Thyroid gland (tissue), 4 donors: ENCODE measurements around the gene METTL15. TPM values are rescaled to one million over a fixed set of nuclear protein-coding genes. Genes with fewer than 3 reads are reported as not detected.

Experiments used
- DNase-seq, 2 donors: peaks; one replicate each; pipeline ENCODE4 v3.0.0-alpha.2; 2019
- H3K27ac ChIP-seq, 3 donors: fragments of 200-600 bp; sonication (generic); 1 replicate in 2 of 3; 2 replicates in 1 of 3; pipeline ENCODE4 v1.5.1; 2016 to 2019; ENCODE audit warnings: mild to moderate bottlenecking in 1 of 3, moderate library complexity in 1 of 3
- H3K27me3 ChIP-seq: fragments of 200-600 bp; sonication (generic); one replicate; pipeline ENCODE4 v1.5.1; 2019
- H3K36me3 ChIP-seq, 2 donors: fragments of 200-600 bp; sonication (generic); one replicate each; pipeline ENCODE4 v1.5.1; 2016 to 2019
- H3K4me1 ChIP-seq, 2 donors: fragments of 200-600 bp; sonication (generic); one replicate each; pipeline ENCODE4 v1.5.1; 2017 to 2019
- H3K4me3 ChIP-seq, 3 donors: fragments of 200-600 bp; sonication (generic); replicated peaks in 1 of 3; 1 replicate in 2 of 3; 2 replicates in 1 of 3; pipeline ENCODE4 v1.5.1; 2016; ENCODE audit warnings: mild to moderate bottlenecking in 1 of 3
- H3K9me3 ChIP-seq: fragments of 200-600 bp; sonication (generic); one replicate; pipeline ENCODE4 v1.5.1; 2017
- POLR2A ChIP-seq, 2 donors: fragments of 450-650 bp; IDR thresholded peaks; one replicate each; pipeline ENCODE4 v1.6.1; 2017; ENCODE audit warnings: antibody characterized with exemption in 2 of 2, mild to moderate bottlenecking in 2 of 2, moderate library complexity in 1 of 2
- WGBS, 2 donors: methylation state at CpG; one replicate each; pipeline ENCODE4 v1.1.5; 2017; 5-methylcytosine and 5-hydroxymethylcytosine counted together
- intact Hi-C: fragments of 100-400 bp; cut with DNase I; formaldehyde crosslinking; loops from one replicate; pipeline ENCODE4 v1.15.1; 2023
- total RNA-seq, 4 donors: library from RNA; depleted of rRNA; stranded (reverse); fragments of >200 nt; gene quantifications; one replicate each; pipeline ENCODE4 v1.2.3, GENCODE V29; 2016
- TF ChIP-seq, protein P1 (sequence below), 6 experiments: fragments of 200-600 bp in 3 of 6; fragments of 450-650 bp in 3 of 6; sonication (generic) in 3 of 6; IDR thresholded peaks; one replicate each; pipeline ENCODE4 v1.5.1; 2016 to 2019; ENCODE audit warnings: antibody characterized with exemption in 6 of 6, mild to moderate bottlenecking in 2 of 6, inconsistent platforms in 1 of 6, moderate library complexity in 1 of 6

METTL15 gene
- total RNA-seq, 4 donors from 2014 or later: 13.3 to 40.2 (median 23.4) TPM

DNA sequence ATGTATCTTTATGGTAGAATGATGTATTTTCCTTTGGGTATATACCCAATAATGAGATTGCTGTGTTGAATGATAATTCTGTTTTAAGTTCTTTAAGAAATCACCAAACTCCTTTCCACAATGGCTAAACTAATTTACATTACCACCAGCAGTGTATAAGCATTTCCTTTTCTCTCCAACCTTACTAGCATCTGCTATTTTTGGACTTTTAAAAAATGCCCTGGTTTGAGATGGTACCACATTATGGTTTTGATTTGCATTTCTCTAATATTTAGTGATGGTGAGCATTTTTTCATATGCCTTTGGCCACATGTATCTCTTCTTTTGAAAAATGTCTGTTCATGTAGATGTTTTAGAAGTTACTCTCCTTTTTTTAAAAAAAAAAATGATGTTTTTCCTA lies 142.0 kb downstream of the METTL15 start:
- no peak overlapping the region for H3K4me3 ChIP-seq
- no peaks in the 10 kb centered on the region for H3K27me3 ChIP-seq
- H3K27ac ChIP-seq: no peak overlapping the region
- no peaks in the 10 kb centered on the region for H3K4me1 ChIP-seq
- TF ChIP-seq, protein P1, sequence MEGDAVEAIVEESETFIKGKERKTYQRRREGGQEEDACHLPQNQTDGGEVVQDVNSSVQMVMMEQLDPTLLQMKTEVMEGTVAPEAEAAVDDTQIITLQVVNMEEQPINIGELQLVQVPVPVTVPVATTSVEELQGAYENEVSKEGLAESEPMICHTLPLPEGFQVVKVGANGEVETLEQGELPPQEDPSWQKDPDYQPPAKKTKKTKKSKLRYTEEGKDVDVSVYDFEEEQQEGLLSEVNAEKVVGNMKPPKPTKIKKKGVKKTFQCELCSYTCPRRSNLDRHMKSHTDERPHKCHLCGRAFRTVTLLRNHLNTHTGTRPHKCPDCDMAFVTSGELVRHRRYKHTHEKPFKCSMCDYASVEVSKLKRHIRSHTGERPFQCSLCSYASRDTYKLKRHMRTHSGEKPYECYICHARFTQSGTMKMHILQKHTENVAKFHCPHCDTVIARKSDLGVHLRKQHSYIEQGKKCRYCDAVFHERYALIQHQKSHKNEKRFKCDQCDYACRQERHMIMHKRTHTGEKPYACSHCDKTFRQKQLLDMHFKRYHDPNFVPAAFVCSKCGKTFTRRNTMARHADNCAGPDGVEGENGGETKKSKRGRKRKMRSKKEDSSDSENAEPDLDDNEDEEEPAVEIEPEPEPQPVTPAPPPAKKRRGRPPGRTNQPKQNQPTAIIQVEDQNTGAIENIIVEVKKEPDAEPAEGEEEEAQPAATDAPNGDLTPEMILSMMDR (IDR thresholded peaks at IDR 0.05): no peak
- no peak for TF ChIP-seq POLR2A (IDR thresholded peaks at IDR 0.05)
- no peak for DNase-seq
- H3K36me3 ChIP-seq: no peaks in the 10 kb centered on the region
- intact Hi-C loops: no loop called here
- no peaks in the 10 kb centered on the region for H3K9me3 ChIP-seq

DNA sequence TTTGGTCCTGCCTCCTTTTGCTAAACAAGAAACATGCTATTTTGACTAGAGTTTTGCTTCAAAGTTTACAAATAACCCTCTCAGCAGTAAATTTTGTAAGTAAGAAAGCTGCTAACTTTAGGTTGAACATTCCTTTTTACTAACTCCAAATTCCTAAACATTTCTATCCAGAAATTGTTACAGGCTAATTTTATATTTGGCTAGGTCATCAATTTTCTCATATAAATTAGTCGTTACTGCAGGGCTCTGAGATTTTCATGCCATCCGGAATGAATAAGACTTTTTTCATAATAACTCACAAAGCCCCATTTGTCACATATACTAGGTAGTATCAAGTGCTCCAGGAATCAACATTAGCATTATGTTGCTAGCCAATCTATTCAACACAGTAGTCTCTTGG lies 143.1 kb downstream of the METTL15 start:
- Histone ChIP-seq H3K36me3 (no peaks in the 10 kb centered on the region), H3K4me3 (no peak overlapping the region), H3K27me3 (no peaks in the 10 kb centered on the region), H3K9me3 (no peaks in the 10 kb centered on the region), H3K4me1 (no peaks in the 10 kb centered on the region), H3K27ac (no peak overlapping the region)
- DNase-seq: no peak
- intact Hi-C loops: no loop called here
- WGBS, 2 donors: 93 to 94% methylated on average over 2 of the region's 2 CpGs
- no peak for TF ChIP-seq POLR2A (IDR thresholded peaks at IDR 0.05)
- TF ChIP-seq, protein P1 (IDR thresholded peaks at IDR 0.05): no peak

DNA sequence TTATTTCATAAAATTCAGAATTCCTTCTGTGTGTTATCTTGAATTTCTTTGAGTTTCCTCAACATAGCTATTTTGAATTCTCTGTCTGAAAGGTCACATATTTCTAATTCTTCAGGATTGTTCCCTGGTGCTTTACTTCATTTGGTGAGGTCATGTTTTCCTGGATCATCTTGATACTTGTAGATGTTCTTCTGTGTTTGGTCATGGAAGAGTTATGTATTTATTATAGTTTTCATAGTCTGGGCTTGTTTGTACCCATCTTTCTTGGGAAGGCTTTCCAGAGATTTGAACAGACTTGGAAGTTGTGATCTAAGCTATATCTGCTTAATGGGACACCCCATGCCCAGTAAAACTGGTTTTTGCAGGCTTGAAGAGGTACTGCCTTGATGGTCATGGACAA lies 149.6 kb downstream of the METTL15 start:
- H3K4me3 ChIP-seq: no peak overlapping the region
- DNase-seq: no peak
- H3K4me1 ChIP-seq: no peaks in the 10 kb centered on the region
- intact Hi-C loops: no loop called here
- H3K36me3 ChIP-seq: no peaks in the 10 kb centered on the region
- no peaks in the 10 kb centered on the region for H3K27me3 ChIP-seq
- no peak overlapping the region for H3K27ac ChIP-seq
- no peaks in the 10 kb centered on the region for H3K9me3 ChIP-seq
- TF ChIP-seq, protein P1 (IDR thresholded peaks at IDR 0.05): no peak
- no peak for TF ChIP-seq POLR2A (IDR thresholded peaks at IDR 0.05)

DNA sequence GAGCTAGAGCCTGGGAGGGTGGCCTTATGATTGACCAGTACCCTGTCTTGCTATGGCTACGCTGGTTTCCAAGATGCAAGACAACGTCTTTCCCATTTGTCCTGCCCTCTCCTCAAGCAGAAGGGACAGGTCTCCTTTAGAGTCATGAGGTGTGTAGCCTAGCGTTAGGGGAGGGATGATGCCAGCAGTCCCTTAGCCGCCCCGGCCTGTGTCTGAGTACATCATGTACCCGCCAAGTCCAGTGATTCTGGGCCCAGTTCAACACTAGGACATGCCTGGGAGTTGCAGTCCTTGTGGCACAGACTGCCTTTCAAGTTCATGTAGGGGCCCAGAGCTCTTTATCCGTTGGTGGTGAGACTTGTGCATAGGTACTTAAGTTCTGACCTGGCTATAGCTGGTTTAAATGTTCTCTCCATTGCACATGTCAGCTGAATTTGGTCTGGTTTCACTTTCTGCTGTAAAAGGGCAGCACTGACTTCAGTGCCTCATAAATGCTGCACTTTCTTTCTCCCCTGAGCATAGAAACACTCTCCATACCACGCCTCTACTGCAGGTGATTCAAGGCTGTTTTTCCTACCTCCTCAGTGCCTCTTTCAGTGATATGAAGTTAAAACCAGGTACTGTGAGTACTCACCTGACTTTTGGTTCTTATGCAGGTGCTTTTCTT lies 151.1 kb downstream of the METTL15 start:
- Histone ChIP-seq H3K27me3 (no peaks in the 10 kb centered on the region), H3K4me3 (no peak overlapping the region), H3K27ac (no peak overlapping the region), H3K9me3 (no peaks in the 10 kb centered on the region), H3K36me3 (no peaks in the 10 kb centered on the region), H3K4me1 (no peaks in the 10 kb centered on the region)
- DNase-seq: no peak
- TF ChIP-seq POLR2A (IDR thresholded peaks at IDR 0.05): no peak
- TF ChIP-seq, protein P1 (IDR thresholded peaks at IDR 0.05): no peak
- intact Hi-C loops: no loop called here
- 92 to 97% methylated on average over 7 of the region's 8 CpGs for WGBS, 2 donors

DNA sequence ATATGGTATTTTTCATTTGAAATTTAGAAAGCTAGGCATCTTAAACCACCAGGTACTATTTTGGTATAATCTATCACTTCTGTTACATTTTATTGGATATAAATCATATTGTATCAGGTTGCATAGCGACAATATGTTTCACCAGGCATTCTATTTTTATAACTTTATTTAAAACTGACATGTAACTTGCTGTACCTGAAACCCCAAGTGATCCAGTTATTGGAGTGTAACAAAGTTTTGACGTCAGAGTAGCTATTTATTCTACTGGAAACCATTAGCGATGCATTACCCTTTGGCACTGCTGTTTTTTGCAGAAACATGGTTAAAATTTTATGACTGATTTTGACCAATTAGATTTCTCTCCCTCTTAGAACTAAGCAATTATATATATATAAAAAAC lies 160.7 kb downstream of the METTL15 start:
- Histone ChIP-seq H3K4me1 (peaks cover 0 to 6% of the 10 kb centered on the region in 2 donors), H3K4me3 (no peak overlapping the region), H3K9me3 (no peaks in the 10 kb centered on the region), H3K27ac (no peak overlapping the region), H3K27me3 (no peaks in the 10 kb centered on the region), H3K36me3 (no peaks in the 10 kb centered on the region)
- TF ChIP-seq, protein P1 (IDR thresholded peaks at IDR 0.05): no peak
- no peak for DNase-seq
- intact Hi-C loops: no loop called here
- WGBS, 2 donors: 59 to 68% methylated on average over 3 of the region's 3 CpGs
